ENCODE measurements around the gene PTPN9.
A peak's percentile ranks its signal among the peaks of the same experiment; 100 is the strongest.
"Not testable (repeated sequence)": the region's sequence is repeated elsewhere in the genome, so short reads cannot be mapped to it uniquely, and the experiment has no call there.

Gene PTPN9

DNA sequence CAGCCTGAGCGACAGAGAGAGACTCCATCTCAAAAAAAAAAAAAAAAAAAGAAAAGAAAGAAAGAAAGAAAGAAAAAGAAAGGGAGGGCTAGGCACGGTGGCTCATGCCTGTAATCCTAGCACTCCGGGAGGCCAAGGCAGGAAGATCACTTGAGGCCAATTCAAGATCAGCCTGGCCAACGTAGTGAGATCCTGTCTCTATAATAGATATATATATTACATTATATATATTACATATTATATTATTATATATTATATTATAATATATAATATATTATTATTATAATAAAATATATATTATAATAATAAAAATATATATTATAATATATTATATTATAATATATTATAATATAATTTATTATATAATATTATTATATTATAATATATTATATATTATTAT lies 48.9 kb downstream of the PTPN9 start:
- DNase-seq (ENCODE audit: low spot score) = no peak

DNA sequence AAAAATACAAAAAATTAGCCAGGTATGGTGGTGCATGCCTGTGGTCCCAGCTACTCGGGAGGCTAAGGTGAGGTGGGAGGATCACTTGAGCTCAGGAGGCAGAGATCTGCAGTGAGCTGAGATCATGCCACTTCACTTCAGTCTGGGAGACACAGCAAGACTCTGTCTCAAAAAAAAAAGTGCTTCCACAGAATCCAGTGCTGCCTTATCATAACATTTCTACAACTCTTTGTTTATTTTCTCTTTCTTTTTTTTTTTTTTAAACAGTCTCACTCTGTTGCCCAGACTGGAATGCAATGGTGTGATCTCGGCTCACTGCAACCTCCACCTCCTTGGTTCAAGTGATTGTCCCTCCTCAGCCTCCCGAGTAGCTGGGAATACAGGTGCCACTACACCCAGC lies 53.4 kb downstream of the PTPN9 start:
- not testable (repeated sequence) for DNase-seq (ENCODE audit: low spot score)

DNA sequence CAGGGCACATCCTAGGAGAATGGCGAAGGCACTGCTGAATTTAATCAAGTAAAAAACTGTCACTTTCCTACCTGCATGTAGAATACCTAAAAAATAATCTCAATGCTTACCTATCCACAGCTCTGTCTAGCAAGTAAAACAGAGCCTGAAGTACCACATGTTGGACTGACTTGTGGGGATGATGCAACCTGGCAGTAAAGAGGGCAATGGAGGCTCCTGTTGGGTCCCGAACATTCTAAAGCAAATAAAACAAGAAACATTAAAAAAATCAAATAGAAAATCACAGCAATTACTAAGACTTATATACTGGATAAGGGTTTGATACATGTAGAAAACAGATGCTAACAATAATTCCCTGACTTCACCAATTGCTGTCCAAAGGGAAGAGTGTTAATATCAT lies 56.1 kb downstream of the PTPN9 start:
- no peak for DNase-seq (ENCODE audit: low spot score)

GRCh38 chr15:75517233-75517632 lies 61.9 kb downstream of the PTPN9 start:
- DNase-seq (ENCODE audit: low spot score) = no peak

GRCh38 chr15:75508840-75509532 lies 70.1 kb downstream of the PTPN9 start:
- DNase-seq (ENCODE audit: low spot score) = peak; percentile 67

DNA sequence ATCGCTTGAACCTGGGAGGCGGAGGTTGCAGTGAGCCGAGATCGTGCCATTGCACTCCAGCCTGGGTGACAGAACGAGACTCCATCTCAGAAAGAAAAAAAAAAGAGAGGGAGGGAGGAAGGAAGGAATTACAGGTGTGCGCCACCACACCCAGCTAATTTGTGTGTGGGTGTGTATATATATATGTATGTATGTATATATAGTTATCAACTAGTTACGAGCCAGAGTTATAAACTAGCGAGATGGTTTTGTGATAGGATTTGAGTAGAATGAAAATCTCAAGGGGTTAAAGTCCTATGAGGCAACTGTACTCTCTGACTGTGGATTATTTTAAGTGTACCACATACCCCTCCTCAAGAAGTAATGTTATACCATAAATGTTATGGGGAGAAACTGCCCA lies 76.8 kb downstream of the PTPN9 start:
- no peak for DNase-seq (ENCODE audit: low spot score)

DNA sequence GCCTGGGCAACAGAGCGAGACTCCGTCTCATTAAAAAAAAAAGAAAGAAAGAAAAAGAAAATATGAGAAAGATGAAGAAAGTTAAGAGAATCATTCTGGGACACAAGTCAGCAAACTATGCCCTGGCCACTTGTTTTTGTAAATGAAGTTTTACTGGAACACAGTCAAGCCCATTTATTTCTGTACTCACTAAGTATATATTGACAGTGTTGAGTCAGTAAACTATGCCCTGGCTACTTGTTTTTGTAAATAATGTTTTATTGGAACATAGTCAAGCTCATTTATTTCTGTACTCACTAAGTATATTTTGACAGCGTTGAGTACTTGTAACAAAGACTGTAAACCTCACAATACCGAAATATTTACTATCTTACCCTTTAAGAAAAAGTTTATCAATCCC lies 85.4 kb downstream of the PTPN9 start:
- no peak for DNase-seq (ENCODE audit: low spot score)

GRCh38 chr15:75483961-75484360 lies 95.2 kb downstream of the PTPN9 start:
- DNase-seq (ENCODE audit: low spot score) = no peak

DNA sequence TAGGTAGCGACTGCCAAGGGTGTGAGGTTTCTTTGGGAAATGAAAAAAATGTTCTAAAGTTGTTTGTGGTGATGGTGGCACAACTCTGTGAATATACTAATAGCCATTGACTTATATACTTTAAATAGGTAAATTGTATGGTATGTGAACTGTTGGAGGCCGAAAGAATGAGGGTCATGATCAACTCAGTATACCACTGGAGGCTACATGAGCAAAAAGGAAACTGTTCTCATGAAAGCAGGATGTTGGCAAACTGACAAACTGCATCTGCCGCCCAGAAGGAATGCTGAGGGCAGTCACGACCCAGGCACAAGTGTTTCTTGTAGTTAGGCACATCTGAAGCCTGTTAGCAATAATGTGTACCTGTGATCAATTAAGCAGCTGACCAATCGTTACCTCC lies 95.6 kb downstream of the PTPN9 start:
- not testable (repeated sequence) for DNase-seq (ENCODE audit: low spot score)

GRCh38 chr15:75483106-75483505 lies 96.0 kb downstream of the PTPN9 start:
- DNase-seq (ENCODE audit: low spot score) = no peak

DNA sequence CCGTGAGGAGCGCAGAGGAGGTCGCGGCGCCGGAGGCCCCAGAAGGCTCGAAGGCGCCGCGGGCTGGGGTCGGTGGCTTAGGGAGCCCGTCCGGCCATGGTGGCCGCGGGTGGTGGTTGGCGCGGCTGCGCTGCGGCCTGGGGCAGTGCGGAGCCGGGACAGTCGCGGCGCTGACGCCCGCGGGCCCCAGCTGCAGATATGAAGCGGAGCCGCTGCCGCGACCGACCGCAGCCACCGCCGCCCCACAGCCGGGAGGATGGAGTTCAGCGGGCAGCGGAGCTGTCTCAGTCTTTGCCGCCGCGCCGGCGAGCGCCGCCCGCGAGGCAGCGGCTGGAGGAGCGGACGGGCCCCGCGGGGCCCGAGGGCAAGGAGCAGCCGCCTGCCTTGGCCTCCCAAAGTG lies 98.7 kb downstream of the PTPN9 start:
- DNase-seq (ENCODE audit: low spot score) = not testable (repeated sequence)

DNA sequence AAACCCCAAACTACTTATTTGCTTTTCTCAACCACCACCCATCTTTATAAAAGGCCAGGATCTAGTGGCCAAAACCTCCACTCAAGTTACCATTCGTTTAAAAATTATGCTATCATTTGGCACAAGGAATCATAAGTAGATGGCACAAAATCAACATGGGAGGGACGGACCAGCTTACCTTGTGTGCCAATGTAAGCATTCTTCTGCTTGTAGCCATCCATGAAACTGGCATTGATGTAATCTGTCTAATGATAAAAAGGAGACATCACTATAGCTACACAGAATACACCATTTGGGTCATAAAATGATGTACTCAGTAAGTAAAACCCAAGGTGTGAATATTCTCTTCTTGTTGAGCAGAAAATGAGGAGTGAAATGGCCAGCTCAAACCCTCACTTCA lies 99.4 kb downstream of the PTPN9 start:
- DNase-seq (ENCODE audit: low spot score) = no peak

DNA sequence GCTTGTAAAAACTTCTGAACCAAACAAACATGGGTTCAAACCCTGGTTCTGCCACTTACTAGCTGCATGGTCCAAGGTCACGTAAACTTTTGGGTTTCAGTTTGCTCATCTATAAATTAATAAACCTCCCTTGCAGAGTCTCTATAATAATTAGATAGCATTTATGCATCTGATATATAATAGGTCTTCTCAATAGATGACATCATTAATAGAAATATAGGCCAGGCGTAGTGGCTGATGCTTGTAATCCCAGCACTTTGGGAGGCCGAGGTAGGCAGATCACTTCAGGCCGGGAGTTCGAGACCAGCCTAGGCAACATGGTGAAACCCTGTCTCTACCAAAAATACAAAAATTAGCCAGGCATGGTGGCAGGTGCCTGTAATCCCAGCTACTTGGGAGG lies 102.0 kb downstream of the PTPN9 start:
- not testable (repeated sequence) for DNase-seq (ENCODE audit: low spot score)

- DNase-seq (ENCODE audit: low spot score) = no peak
Observed at GRCh38 chr15:75468913-75469598, 110.1 kb downstream of the PTPN9 start.

- DNase-seq (ENCODE audit: low spot score) = no peak
Observed at GRCh38 chr15:75460646-75461045, 118.5 kb downstream of the PTPN9 start.

GRCh38 chr15:75459581-75459980 lies 119.5 kb downstream of the PTPN9 start:
- no peak for DNase-seq (ENCODE audit: low spot score)

DNA sequence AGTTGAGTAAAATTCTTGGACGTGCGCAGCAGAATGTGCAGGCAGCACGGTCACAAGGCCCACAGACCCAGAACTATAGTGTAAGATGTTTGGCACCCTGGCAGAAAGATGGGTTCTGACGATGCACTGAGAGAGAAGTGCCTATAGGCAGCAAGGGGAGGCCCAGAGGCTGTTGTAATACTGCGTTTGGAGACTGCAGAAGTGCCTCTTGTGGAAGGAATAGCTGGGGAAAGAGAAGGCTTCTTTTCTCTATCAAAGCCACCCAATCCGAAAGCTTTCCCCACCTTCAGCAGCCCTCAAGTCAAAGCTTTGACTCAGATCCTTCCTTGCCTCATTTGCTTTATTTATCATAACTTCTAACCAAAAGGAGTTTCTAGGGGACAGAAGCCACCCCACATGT lies 122.4 kb downstream of the PTPN9 start:
- peak; percentile 14 for DNase-seq (ENCODE audit: low spot score)

GRCh38 chr15:75455982-75456531 lies 123.1 kb downstream of the PTPN9 start:
- peak; percentile 77 for DNase-seq (ENCODE audit: low spot score)

DNA sequence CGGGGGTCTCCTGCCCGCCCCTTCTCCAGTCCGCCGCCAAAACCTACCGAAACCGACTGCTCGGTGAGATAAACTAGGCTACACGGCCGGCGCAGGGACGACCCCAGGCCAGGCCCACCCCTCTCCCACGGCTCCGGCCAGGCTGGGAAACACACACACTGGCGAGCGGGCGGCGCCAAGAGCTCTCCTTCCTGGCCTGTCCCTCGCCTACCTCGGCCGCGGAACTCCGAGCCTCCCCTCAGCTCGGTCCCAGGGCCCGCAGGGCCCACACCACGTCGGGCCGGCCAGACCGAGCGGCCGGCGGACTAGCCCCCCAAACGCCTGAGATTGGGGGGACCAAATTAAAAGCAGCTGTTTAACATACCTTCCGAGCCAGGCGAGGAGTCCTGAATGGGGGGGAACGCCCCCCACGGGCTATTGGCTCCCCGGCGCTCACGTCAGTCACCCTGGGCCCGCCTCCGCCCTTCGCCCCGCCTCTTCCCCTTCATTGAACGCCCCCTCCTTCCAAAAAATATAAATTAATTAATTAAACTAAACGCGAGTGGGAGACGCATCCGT lies 123.6 kb downstream of the PTPN9 start:
- DNase-seq (ENCODE audit: low spot score) = peak; percentile 85

GRCh38 chr15:75454471-75455378 lies 124.4 kb downstream of the PTPN9 start:
- no peak for DNase-seq (ENCODE audit: low spot score)

GRCh38 chr15:75453703-75454470 lies 125.2 kb downstream of the PTPN9 start:
- DNase-seq (ENCODE audit: low spot score) = peak; percentile 99
